C1 segment of cervical spinal cord (tissue), 14 donors: ENCODE data around the gene SPRR2D.
"Not testable (repeated sequence)": the region's sequence is repeated elsewhere in the genome, so short reads cannot be mapped to it uniquely, and the experiment has no call there.

Experiments
- DNase-seq, 14 donors: peaks; one replicate each; lab custom pipeline; 2025; lab: John Stamatoyannopoulos, UW

SPRR2D gene

GRCh38 chr1:153040950-153041631 lies at the start of gene SPRR2D:
SPRR2D (minus strand) TSS chr1:153041120; CDS start chr1:153040346, 774 bp downstream.
- no peak for DNase-seq

DNA sequence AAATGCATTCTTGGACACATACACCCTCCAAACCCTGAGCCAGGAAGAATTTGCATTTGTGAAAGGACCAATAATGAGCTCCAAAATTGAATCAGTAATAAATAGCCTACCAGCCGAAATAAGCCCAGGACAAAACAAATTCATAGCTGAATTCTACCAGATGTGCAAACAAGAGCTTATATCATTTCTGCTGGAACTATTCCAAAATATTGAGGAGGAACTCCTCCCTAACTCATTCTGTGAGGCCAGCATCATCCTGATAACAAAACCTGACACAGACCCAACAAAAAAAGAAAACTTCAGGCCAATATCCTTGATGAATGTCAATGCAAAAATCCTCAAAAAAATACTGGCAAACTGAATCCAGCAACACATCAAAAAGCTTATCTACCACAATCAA lies 46.7 kb upstream of the SPRR2D start:
- no peak for DNase-seq

GRCh38 chr1:153081736-153082135 lies 40.8 kb upstream of the SPRR2D start:
- no peak for DNase-seq

GRCh38 chr1:153072806-153073726 lies 32.1 kb upstream of the SPRR2D start:
- no peak for DNase-seq

GRCh38 chr1:153071511-153071910 lies 30.6 kb upstream of the SPRR2D start, which contains the start of gene SPRR2B:
SPRR2B (minus strand) TSS chr1:153071611; CDS start chr1:153070839, 772 bp downstream.
- DNase-seq = no peak

- DNase-seq = no peak
These were observed 29.3 kb upstream of the SPRR2D start for GRCh38 chr1:153070243-153070642.

- DNase-seq = no peak
These were observed 18.2 kb upstream of the SPRR2D start for GRCh38 chr1:153058826-153059784.

GRCh38 chr1:153058154-153058553 lies 17.2 kb upstream of the SPRR2D start:
- DNase-seq = no peak

DNA sequence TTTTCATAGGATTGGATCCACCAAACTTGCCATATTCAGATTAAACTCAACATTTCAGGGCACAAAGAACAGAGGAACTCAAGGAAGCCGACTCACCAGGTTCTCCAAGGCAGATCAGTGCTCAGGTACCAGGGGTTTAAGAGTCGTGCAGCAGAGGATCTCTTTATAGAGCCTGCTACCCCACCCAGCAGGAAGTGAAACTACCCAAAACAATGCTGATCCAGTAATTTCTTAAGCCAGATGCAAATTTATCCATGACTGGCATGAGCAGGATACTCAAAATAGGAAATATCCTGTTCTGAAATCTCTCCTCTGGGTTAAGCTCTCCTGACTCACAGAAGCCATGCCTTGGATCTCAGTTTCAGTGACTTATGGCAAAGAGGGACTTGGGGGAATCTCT lies 16.5 kb upstream of the SPRR2D start, which contains the start of gene SPRR2A:
TSS of gene SPRR2A (minus strand) at position 138 of the 400 bp plus-strand sequence. CDS start 777 bp downstream, outside the sequence.
- no peak for DNase-seq

- not testable (repeated sequence) for DNase-seq
These were observed 15.2 kb upstream of the SPRR2D start for GRCh38 chr1:153056111-153056510.

- DNase-seq = no peak
These were observed 8.3 kb upstream of the SPRR2D start for GRCh38 chr1:153049211-153049610.

DNA sequence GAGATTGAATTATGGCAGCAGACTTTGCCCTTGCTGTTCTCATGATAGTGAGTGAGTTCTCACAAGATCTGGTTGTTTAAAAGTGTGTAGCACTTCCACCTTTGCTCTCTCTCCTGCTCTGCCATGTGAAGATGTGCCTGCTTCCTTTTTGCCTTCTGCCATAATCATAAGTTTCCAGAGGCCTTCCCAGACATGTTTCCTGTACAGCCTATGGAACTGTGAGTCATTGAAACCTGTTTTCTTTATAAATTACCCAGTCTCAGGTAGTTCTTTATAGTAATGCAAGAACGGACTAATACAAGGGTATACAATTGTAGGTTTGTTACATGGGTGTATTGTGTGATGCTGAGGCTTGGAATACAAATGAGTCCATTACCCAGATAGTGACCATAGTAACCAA lies 5.7 kb downstream of the SPRR2D start:
- no peak for DNase-seq

DNA sequence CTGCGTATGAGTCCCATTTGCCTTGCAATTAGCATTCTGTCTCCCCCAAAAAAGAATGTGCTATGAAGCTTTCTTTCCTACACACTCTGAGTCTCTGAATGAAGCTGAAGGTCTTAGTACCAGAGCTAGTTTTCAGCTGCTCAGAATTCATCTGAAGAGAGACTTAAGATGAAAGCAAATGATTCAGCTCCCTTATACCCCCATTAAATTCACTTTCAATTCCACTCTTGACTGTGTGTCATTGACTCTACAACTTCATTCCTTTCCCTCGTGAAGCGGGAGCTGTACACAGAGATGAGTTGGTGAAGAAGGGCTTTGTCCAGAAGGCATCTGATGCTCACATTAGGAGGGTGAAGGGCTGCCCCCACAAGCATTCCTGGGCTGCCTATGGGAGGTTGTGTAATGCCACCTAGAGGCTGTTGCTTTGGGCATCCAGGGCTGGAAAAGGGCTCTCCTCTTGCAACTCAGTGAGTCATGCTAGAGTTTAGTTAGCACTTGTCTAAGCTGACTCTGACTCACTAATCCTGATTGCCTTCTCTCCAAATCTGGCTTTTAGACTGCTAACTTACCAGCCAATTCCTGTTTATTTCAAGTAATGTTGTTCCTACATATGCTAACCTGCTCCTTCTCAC lies 8.1 kb downstream of the SPRR2D start:
- peak in 3 of 14 donors; percentile 0 to 31 (median 2) for DNase-seq

GRCh38 chr1:153032073-153032472 lies 8.8 kb downstream of the SPRR2D start:
- no peak for DNase-seq

- no peak for DNase-seq
These were observed 10.0 kb downstream of the SPRR2D start, which contains the start of gene SPRR1B for GRCh38 chr1:153030895-153031294. SPRR1B (plus strand) TSS chr1:153031203; CDS start chr1:153032346, 1,143 bp downstream.

GRCh38 chr1:153028766-153029165 lies 12.2 kb downstream of the SPRR2D start:
- DNase-seq = no peak

- no peak for DNase-seq
These were observed 15.1 kb downstream of the SPRR2D start for GRCh38 chr1:153025797-153026196.

DNA sequence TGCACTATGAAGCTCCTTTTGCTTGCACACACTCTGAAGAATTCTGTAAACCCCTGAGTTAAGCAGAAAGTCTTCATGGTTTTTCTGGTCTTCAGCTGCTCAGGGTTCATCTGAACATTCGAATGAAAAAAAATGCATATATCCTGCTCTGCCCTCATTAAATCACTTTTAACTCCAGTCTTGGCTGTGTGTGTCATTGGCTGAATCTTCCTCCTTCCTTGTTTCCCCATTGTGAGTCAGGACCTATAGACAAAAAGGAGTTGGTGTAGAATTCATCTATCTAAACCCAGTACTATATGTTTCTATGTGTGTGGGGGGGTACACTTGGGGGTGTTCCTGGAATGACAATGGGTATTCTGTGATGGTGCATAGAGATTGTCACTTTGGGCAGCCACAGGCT lies 16.5 kb downstream of the SPRR2D start:
- no peak for DNase-seq

DNA sequence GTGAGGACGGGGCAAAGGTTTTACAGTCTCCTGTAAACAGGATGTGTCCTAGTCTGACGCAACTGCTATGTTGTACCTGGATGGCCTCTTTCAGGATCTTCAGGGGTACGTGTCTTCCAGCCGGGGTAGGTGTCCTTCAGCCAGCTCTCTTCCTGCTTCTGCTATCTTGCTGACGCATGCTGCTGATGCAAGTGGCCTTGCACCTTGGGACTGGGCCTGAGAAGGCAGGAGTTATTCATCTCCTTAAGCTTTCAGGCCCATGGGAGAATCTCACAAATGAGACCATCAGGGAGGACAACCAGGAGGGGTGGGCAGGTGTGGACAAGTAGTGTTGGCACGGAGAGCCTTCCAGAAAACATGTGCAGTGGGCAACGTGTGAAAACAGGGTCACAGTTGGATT lies 17.8 kb downstream of the SPRR2D start:
- no peak for DNase-seq

- DNase-seq = not testable (repeated sequence)
These were observed 18.6 kb downstream of the SPRR2D start for GRCh38 chr1:153022340-153022739.

DNA sequence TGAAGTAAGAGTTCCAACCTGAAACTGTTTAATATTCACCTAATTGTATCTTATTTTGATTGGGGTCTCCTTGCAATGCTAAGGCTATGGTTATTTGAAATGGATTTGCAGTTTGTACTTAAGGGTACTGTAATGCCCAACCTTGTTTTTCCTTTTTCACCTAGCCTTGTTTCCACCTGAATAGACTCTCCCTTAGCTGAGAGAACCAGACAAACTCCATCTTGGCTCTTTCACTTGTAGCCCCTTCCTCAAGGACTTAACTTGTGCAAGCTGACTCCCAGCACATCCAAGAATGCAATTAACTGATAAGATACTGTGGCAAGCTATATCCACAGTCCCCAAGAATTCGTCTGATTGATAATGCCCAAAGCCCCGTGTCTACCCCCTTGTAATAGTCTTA lies 19.1 kb downstream of the SPRR2D start:
- DNase-seq = not testable (repeated sequence)
